ENCODE measurements around the gene ANP32E.

ANP32E gene

DNA sequence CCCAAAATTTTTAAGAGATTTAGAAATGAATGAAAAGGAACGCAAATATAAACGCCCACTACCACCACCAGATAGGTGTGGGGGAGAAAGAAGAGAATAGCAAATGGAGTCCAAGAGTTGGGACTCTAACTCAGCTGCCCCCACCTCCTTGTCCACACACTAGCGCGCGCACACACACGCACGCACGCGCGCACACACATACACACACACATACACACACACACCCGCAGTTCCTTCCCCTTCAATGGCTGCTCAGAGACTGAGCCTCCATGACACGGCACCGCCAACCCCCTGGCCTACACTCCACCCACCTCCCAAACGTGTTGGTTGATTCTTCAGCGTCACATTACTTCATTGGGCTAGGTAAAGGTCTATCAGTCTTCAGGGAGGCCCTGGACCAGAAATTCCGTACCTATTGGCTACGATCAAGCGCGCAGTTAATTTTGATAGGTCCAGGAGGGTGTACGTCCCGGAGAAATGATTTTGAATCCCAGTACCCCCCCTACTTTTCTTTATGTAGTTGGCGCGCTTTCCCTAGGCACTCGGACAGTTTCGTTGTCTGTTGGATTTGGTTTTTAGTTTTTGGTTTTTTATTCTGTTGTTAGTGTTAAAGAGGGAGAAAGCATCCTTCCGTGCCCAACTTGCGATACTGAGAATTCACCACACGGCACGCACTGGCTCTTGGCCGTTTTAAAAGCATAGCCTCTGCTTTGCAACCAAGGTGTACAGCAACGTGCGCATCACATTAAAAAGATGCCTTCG lies at the start of gene ANP32E:
Gene ANP32E, minus strand, starts transcription at position 261 of the 762 bp plus-strand sequence. CDS start 326 bp downstream, outside the sequence.
- DNase-seq (ENCODE audit: low read depth): peak; percentile 100

DNA sequence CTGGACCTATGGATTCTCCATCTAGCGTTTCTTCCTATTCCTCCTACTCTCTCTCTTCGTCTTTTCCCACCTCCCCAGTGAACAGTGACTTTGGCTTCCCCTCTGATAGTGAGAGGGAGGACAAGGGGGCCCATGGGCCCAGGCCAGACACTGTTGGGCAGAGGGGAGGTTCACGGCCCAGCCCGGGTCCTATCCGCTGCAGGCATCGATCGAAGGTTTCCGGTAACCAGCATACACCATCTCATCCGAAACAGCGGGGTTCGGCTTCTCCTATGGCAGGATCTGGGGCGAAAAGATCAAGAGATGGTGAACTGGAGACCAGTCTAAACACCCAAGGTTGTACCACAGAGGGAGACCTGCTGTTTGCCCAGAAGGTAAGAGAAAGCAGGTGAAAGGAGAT lies 47.3 kb upstream of the ANP32E start:
- DNase-seq (ENCODE audit: low read depth): no peak

DNA sequence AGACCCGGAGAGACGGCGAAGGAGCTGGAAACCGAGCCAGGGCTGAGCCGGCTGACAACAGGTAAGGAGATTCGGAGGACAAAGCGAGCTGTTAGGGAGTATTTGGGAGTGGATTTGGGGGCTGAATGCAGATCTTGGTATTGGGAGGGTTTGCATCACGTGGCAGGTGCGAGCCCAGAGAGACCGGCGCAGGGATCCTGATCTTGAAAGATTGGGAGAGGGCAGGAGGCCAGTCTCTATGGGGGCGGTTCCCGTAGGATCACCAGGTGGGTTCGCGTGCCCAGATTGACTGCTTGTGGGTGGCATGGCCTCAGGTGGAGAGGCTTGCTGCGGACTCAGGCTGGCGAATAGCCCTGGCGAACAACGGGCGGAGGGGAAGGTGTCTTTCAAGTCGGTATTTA lies 46.6 kb upstream of the ANP32E start:
- DNase-seq (ENCODE audit: low read depth): no peak

DNA sequence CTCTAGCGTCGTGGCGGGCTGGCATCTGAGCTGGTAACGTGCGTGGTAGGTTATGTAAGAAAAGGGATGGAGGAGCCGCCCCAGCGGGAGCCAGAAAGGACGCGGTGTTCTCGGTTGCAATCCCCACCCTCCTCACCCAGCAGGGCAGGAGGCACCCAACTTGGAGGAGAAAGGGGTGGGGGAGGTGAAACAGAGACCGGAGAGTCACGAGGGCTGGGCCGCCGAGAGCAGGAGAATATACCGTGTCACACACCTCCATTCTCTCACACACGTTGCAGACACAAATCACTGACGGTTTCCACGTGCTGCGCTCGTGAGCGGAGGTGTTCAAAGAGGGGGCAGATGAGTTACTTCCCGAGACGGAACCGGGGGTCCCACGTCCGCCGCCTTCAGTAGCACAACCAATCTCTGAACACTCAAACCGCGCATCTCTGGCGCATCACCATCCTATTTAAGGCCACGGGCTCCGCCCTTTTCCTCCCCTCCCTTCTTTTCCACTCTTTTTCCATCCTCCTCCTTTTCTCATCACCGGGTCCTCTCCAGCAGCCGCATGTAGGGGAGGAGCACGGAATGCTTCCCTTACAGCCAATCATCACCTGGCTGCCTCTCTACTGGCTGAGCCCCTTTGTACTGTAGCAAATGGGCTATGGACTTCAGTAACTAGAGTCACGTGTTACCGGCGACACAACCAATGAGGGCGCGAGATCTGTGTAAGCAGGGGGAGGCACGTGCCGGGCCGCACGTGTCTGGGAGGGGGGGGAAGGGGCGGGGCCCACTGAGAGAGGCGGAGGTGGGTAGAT lies 46.0 kb upstream of the ANP32E start, which contains the start of gene CIART:
Gene CIART, plus strand, starts transcription at position 797 of the 800 bp plus-strand sequence. CDS start 714 bp downstream, outside the sequence.
- DNase-seq (ENCODE audit: low read depth): peak; percentile 98

DNA sequence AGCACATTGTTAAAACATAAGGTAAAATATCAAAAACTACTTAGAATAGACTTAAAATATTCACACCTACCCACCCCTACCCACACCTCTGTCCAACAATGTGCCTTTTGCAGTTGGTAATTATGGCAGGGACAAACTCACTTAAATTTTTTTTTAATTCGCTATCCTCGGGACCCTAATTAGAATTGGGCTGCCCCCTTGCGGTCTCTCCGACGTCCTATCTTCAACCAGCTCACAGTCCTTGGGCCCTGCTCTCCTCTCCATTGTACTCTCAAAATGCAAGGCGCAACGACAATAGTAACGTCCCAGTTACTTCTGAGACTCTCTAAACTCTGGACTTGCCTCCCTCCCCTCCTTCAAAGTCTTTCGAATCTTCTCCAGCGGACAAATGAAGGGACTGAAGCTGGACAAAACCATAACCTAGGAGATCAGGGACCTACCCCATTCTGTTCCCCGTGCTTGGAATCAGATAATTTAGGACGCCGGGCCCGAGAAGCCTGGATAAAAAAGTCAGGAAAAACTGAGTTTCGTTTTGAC lies 45.4 kb upstream of the ANP32E start:
- DNase-seq (ENCODE audit: low read depth): peak; percentile 85

DNA sequence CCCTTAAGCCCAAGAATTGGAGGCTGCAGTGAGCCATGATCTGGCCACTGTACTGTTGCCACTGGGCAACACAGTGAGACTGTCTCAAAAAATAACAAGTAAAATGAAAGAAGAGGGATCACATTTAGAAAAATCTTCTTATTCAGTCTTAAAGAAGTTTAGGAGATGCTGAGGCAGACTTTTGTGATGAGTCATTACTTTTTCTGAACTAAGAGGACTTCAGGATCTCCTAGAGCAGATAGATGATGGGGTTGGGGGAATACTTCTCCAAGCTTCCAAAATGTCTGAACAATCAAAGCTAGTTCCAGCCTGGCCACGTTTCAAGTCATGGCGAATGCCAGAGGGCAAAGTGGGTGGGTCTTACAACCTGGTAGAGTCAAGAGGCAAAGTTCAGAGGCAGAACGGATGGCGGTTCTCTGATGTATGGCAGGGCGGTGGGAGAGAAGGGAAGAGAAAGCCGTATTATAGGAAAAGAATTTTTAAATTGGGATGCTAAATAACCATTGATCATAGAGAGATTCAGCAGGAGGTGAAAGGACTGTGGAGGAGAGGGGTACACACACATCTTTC lies 44.3 kb upstream of the ANP32E start:
- no peak for DNase-seq (ENCODE audit: low read depth)

DNA sequence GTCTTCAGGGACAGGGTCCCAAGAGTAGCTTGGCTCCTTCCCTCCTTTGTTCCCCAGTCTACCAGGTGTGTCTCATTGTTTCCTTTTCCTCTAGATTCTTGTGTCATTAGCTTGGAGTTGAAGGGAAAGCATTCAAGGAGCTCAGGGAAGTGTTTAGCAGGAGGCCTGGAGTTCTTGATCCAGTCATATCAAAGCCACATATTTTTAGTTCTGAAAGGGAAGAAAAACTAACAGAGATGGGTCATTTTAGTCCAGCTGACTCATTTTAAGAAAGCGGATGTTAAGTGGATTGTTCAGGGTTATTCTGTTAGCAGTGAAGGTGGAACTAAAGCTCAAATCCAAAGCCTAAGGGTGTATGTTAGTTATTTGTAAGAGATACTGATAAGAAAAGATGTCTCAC lies 37.4 kb upstream of the ANP32E start:
- no peak for DNase-seq (ENCODE audit: low read depth)

DNA sequence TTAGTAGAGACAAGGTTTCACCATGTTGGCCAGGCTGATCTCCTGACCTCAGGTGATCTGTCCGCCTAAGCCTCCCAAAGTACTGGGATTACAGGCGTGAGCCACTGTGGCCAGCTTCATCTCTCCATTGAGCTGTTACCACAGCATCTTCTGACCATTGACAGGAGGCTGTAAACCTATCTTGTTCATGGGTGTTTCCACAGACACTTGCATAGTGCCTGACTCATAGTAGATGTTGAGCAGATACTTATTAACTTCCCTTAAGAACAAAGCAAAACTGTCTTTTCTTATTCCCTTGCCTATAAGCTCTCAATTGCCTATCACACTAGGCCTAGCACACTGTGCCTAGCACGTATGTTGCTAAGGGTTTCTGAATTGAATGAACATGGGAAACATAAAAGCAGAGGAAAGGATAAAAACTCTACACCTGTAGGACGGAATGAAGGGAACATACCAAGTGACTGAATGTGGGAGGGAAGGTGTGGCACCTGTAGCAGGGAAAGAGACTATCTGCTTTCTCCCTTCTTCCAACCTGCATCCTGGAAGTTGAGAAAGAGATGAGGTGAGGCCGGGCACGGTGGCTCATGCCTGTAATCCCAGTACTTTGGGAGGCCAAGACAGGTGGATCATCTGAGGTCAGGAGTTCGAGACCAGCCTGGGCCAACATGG lies 35.5 kb upstream of the ANP32E start:
- no peak for DNase-seq (ENCODE audit: low read depth)

DNA sequence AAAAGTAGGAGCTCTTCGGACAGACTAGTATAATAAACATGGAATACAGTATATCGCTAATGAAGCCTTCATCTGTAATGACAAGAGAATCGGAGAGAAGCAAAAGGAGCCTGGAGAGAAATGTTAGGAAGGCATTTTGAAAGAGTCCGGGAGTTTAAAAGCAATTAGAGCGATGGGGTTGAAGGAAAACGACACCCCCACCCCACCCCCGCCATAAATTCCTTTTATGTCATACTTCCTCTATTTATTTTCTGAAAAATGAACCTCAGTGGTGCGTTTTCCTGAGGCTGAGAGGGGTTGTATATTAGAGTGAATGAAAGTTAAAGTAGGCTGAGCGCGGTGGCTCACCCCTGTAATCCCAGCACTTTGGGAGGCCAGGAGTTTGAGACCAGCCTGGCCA lies 33.5 kb upstream of the ANP32E start:
- no peak for DNase-seq (ENCODE audit: low read depth)

DNA sequence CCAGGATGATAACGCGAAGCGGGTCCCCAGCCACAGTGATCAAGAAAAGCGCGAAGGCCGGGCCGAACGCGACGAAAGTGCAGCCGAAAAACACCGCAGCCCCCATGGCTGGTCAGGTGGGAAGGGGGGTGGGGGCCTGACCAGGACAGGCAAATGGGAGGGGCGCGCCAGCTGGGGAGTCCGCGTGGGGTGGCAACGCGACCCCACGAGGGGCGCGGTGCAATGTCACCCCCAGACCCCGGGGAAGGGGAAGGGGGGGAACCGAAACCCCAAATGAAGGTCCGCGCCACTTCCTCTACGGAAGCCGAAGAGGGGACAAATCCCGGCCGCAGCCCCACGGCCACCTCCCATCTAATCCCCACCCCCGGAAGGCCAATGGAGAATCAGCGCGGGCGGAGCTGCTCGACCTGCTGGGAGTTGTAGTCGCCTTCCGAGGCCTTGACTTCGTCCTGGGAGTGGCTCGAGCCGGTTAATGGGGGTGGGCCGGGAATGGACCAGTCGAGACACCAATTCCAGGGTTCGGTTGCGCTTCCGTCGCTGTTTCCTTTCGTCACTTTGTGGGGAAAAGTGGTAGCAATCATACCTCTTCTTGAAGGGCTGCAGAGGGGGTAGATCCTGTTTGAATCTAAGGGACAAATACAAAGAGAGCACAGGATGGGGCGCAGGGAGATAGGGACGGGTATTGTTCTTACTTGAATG lies 32.9 kb upstream of the ANP32E start, which contains the start of gene APH1A:
Gene APH1A, minus strand, starts transcription at position 312 of the 699 bp plus-strand sequence. Its CDS starts 206 bp downstream, at position 106.
- peak; percentile 99 for DNase-seq (ENCODE audit: low read depth)

DNA sequence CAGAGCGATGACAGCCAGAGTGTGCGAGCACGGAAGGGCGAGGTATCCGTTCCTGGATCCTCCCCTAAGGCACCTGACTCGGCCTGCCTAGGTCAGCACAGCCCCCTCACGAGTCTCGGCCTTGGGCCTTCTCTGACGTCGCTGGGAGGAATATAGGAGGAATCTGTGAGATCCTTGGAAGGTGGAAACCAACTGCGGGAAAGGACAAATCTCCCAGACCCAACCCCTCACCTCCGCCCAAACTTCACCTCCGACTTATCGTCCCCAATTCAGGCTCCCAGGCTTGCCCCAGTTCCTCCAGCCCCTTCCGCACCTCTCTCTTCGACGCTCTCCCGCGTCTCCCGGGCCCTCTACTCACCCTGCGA lies 32.4 kb upstream of the ANP32E start:
- peak; percentile 64 for DNase-seq (ENCODE audit: low read depth)

DNA sequence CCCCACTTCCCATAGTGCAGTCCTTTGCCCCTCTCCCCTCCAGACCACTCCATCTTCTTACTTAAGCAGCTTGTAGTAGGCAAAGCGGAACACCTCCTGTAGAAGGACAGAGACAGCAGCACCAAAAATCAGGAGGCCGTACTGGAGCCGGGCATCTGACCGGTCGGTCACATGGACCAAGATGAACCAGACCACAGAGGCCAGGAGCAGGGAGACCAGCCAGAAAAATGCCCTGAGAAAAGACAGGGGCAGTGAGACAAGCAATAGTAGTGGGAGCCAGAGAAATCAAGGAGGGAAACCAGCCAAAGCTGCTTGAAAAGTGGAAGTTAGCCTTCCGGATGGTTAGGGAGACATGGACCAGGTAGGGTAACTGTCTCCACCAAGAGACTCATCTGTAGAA lies 32.0 kb upstream of the ANP32E start:
- DNase-seq (ENCODE audit: low read depth): no peak

DNA sequence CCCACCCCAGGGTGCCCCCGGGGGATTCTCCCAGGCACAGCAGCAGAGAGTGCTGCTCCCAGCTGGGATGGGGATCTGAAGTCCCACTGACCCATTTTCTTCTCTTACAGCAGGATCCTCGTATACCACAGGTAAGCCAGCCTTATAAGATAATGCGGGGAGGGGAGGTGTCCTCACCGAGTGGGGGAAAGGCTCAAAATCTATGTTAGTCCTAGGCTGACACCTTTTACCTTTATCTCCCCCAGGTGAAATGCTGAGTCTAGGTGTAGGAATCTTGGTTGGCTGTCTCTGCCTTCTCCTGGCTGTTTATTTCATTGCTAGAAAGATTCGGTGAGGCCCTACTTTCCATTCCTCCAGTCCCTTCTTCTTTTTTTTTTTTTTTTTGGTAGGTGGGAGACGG lies 27.6 kb upstream of the ANP32E start:
- no peak for DNase-seq (ENCODE audit: low read depth)

DNA sequence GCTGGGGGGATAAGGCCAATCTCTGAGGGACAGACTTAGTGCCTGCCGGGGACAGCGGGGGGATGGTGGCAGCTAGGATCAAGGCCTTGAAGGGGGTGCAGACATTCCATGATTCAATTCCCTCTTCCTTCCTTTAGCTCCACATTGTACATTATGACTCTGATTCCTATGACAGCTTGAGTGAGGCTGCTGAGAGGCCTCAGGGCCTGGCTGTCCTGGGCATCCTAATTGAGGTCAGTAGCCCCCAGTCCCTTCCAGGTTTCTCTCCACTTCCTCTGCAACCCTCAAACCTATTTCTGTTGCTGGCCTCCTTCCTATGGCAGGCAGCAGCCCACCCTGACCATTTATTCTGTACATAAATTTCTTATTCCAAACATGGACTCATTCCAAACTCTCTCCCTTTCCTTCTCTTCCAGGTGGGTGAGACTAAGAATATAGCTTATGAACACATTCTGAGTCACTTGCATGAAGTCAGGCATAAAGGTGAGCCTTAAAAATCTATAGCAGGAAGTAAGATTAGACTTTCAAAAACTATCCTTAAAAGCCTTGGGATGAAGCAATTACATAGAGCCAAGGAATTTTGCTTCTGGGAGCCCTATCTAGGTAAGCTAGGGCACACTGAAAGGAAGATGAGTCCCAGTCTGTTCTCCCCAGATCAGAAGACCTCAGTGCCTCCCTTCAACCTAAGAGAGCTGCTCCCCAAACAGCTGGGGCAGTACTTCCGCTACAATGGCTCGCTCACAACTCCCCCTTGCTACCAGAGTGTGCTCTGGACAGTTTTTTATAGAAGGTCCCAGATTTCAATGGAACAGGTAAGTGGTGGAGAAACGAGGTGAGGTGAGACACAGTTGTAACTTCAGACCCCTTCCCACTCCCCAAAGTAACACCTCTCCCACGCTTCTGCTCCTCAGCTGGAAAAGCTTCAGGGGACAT lies 26.7 kb upstream of the ANP32E start:
- DNase-seq (ENCODE audit: low read depth): no peak

DNA sequence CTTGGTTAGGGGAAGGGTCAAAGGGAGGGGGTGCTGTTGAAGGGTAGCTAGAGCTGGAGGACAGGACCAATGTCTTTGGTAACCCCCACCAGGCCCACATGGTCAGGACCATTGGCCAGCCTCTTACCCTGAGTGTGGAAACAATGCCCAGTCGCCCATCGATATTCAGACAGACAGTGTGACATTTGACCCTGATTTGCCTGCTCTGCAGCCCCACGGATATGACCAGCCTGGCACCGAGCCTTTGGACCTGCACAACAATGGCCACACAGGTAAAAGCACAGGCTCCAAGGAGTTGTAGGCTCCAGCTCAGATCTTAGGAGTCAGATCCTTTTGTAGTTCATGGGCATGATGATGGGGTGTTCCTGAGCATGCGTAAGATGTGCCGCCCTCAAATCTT lies 25.5 kb upstream of the ANP32E start:
- no peak for DNase-seq (ENCODE audit: low read depth)

DNA sequence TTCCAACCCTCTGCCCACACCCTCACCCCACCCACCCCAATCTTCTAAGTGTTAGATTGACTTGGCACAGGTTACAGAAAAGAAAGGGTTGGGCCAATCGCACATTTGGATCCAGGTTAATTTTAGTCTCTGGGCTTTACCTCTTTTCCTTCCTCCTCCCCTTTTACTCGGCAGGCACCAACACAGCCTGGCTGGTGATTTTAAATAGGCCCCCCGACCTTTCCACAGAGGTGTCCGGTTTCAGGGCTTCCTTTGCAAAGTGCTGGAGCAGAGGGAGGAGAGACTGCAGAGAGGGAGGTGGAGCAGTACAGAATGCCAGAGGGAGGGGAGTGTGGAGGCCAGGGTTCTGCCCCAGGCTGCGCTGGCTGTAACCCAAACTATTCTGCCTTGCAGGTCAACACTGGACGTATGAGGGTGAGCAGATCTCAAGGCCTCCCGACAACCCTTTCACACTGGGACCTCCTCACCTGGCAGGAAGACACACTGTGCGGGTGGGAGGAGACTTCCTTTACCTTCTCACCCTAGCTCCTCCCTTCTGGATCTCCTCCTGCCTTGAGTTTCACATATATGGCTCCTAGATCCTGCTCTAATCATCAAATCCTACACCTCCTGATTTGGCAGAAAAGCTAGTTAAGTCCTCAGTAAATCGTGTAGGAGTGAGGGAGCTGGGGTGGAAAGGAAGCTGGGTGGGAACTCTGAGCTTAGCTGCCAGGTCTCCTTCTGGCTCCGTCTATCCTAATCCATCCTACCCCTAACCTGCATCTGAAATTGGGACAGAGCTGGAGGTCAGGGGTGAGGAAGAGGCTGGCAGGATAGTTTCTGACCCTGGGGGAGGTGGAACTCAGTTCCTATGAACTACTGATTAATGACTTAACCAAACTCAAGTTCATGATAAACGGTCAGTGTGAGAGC lies 24.1 kb upstream of the ANP32E start:
- DNase-seq (ENCODE audit: low read depth): peak; percentile 23

DNA sequence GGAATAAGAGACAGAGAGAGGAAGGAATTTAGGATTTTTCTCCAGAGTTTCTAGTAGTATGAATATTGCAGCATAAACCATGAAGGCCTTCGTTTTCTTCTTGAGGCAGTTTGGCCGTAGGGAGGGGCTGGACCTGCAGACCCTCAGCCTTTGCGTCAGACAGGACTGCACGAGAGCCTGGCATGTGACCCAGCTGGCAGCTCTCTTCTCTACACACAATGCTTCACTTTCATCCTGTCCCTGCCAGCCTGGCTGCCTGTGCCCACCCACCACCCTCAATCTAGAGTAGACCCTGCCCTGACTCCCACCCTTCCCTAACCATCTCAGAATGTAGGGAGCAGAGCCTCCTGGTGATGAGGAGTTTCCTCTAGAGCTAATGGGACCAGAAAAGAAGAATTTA lies 23.3 kb upstream of the ANP32E start:
- no peak for DNase-seq (ENCODE audit: low read depth)

DNA sequence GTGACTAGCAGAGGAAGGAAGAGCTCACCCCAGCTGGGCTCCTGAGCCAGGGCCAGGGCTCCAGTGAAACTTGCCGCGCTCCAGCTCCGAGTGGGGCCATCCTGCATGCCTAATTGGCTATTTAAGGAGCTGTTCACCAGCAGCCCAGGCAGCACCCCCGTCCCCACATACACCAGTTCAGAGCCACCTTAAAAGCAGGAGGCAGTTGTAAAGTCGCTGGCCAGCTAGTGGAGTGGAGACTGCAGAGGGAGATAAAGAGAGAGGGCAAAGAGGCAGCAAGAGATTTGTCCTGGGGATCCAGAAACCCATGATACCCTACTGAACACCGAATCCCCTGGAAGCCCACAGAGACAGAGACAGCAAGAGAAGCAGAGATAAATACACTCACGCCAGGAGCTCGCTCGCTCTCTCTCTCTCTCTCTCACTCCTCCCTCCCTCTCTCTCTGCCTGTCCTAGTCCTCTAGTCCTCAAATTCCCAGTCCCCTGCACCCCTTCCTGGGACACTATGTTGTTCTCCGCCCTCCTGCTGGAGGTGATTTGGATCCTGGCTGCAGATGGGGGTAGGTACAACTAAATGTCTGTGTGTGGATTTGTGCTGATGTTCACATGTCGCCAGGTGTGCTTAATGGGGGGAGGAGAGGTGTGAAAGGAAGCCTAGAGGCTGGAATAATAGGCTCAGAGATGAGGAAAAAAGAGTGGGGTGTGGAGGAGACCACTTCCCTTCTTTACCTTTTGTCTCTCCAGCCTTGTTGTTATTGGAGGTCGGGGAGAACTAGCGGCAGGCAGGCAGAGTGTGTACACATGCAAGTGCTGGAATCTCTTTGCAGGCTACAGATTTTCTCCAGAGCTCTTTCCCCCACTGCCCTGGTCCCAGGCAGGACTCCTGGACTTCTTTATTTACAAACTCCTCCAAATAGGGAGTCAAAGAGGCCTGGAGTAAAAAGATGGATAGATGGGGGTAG lies 22.0 kb upstream of the ANP32E start, which contains the start of gene CA14:
Gene CA14, plus strand, starts transcription at position 151 of the 962 bp plus-strand sequence. Its CDS starts 355 bp downstream, at position 506.
- DNase-seq (ENCODE audit: low read depth): no peak

All from ELR (cell line).